GM20000 (cell line): ENCODE data around the gene INPP5J.

Source experiments
- DNase-seq: peaks from one replicate; pipeline ENCODE4 v3.0.0; 2012; ENCODE audit warnings: low spot score
- CTCF ChIP-seq: IDR thresholded peaks from 2 replicates; pipeline ENCODE4 v1.5.1; 2012; ENCODE audit warnings: mild to moderate bottlenecking, control low read depth; ENCODE audit errors: extremely low read depth, missing control alignments

Gene INPP5J

GRCh38 chr22:31080848-31081649 lies 41.7 kb upstream of the INPP5J start, which contains the start of gene SMTN:
SMTN (plus strand) TSS chr22:31081318; CDS start chr22:31083259, 1,941 bp downstream.
- TF ChIP-seq CTCF = no peak
- DNase-seq = peak; percentile 93

GRCh38 chr22:31081963-31082605 lies 40.7 kb upstream of the INPP5J start:
- no peak for DNase-seq
- no peak for TF ChIP-seq CTCF

- TF ChIP-seq CTCF = peak; percentile 27
Observed at GRCh38 chr22:31082606-31083376, 40.0 kb upstream of the INPP5J start.

GRCh38 chr22:31083377-31083768 lies 39.4 kb upstream of the INPP5J start:
- no peak for DNase-seq
- TF ChIP-seq CTCF = no peak

More at GRCh38 chr22:31082606-31083376, 40.0 kb upstream of the INPP5J start:
- DNase-seq = no peak

GRCh38 chr22:31083923-31084810 lies 38.6 kb upstream of the INPP5J start:
- DNase-seq = no peak

More at GRCh38 chr22:31083923-31084810, 38.6 kb upstream of the INPP5J start:
- TF ChIP-seq CTCF = no peak
